IPS-20b (cell line): ENCODE data around the gene CACNA1D.

Experiments
- H3K27ac ChIP-seq: one replicate; pipeline ENCODE4 v1.5.1; 2013; ENCODE audit warnings: low read length
- H3K27me3 ChIP-seq: 2 replicates; pipeline ENCODE4 v1.6.1; 2013; ENCODE audit warnings: mild to moderate bottlenecking, low read length, inconsistent platforms; ENCODE audit not compliant: insufficient read depth
- H3K36me3 ChIP-seq: 2 replicates; pipeline ENCODE4 v1.6.1; 2013; ENCODE audit warnings: low read depth, mild to moderate bottlenecking, inconsistent platforms, low read length, moderate library complexity; ENCODE audit not compliant: insufficient read depth
- H3K4me1 ChIP-seq: 2 replicates; pipeline ENCODE4 v1.6.1; 2013; ENCODE audit warnings: mild to moderate bottlenecking, control low read depth, inconsistent platforms, low read length, moderate library complexity; ENCODE audit not compliant: insufficient read depth
- H3K4me3 ChIP-seq: 2 replicates; pipeline ENCODE4 v1.5.1; 2013; ENCODE audit warnings: mild to moderate bottlenecking, low read length, inconsistent platforms
- H3K9ac ChIP-seq: 2 replicates; pipeline ENCODE4 v1.6.1; 2013; ENCODE audit warnings: low read depth, mild to moderate bottlenecking, inconsistent platforms, low read length, moderate library complexity
- H3K9me3 ChIP-seq: 2 replicates; pipeline ENCODE4 v1.6.1; 2013; ENCODE audit warnings: mild to moderate bottlenecking, low read depth, low read length, inconsistent platforms; ENCODE audit not compliant: insufficient read depth

The CACNA1D gene

GRCh38 chr3:53585627-53586026 is 91.2 kb downstream of the CACNA1D start:
- Histone ChIP-seq H3K9ac (no peak overlapping the region), H3K27ac (no peak overlapping the region), H3K4me1 (no peaks in the 10 kb centered on the region), H3K4me3 (no peak overlapping the region), H3K9me3 (no peaks in the 10 kb centered on the region), H3K27me3 (no peaks in the 10 kb centered on the region), H3K36me3 (no peaks in the 10 kb centered on the region)

- Histone ChIP-seq H3K9ac (no peak overlapping the region), H3K36me3 (no peaks in the 10 kb centered on the region), H3K4me1 (no peaks in the 10 kb centered on the region), H3K9me3 (no peaks in the 10 kb centered on the region), H3K27me3 (no peaks in the 10 kb centered on the region), H3K4me3 (no peak overlapping the region), H3K27ac (no peak overlapping the region)
Measured at GRCh38 chr3:53588122-53588521, 93.7 kb downstream of the CACNA1D start.

DNA sequence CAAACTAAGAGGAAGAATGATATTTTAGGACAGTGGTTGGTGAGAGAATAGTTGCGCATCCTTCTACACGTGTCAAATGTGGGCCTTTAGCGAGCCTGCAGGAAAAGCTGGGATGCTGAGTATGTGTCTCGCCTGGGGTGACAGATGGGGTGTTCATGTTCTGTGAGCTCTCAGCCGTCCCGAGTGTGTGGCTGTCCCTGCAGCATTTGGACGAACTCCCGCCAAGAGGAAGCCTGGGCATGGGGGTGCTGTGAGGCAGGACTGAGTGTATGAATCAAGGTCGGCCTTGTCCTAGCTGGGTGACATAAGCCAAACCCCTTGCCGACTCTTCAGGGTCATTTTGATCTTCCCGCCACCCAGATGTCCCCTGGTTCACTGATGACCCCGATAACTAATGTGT is 94.8 kb downstream of the CACNA1D start:
- Histone ChIP-seq H3K27me3 (no peaks in the 10 kb centered on the region), H3K4me3 (no peak overlapping the region), H3K36me3 (no peaks in the 10 kb centered on the region), H3K9ac (no peak overlapping the region), H3K27ac (no peak overlapping the region), H3K9me3 (no peaks in the 10 kb centered on the region), H3K4me1 (no peaks in the 10 kb centered on the region)

DNA sequence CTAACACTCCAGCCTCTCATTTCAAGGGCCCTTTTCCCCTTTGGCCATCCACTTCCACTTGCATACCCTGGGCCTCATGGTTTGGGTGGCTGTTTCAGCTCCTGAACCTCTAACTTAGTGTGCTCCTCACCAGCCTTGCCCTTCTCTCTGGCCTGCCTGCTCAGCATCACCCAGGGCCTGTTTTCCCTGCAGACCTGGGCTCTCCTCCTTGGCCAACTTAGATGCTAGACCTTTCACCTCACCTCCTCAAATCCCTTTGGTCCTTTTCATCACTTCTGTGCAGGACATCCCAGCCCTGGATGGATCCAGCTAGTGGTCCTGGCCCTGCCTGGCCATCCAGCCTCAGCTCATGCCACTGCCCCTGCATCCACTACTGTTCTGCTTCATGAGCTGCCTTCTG is 95.4 kb downstream of the CACNA1D start:
- H3K4me3 ChIP-seq: no peak overlapping the region
- H3K4me1 ChIP-seq: no peaks in the 10 kb centered on the region
- H3K27me3 ChIP-seq: no peaks in the 10 kb centered on the region
- H3K27ac ChIP-seq: no peak overlapping the region
- no peak overlapping the region for H3K9ac ChIP-seq
- H3K9me3 ChIP-seq: no peaks in the 10 kb centered on the region
- no peaks in the 10 kb centered on the region for H3K36me3 ChIP-seq

GRCh38 chr3:53590606-53591005 is 96.2 kb downstream of the CACNA1D start:
- Histone ChIP-seq H3K27ac (no peak overlapping the region), H3K4me1 (no peaks in the 10 kb centered on the region), H3K9me3 (no peaks in the 10 kb centered on the region), H3K36me3 (no peaks in the 10 kb centered on the region), H3K27me3 (no peaks in the 10 kb centered on the region), H3K4me3 (no peak overlapping the region), H3K9ac (no peak overlapping the region)

GRCh38 chr3:53591646-53592045 is 97.2 kb downstream of the CACNA1D start:
- H3K36me3 ChIP-seq: no peaks in the 10 kb centered on the region
- H3K4me1 ChIP-seq: no peaks in the 10 kb centered on the region
- no peak overlapping the region for H3K4me3 ChIP-seq
- H3K27me3 ChIP-seq: no peaks in the 10 kb centered on the region
- no peak overlapping the region for H3K9ac ChIP-seq
- no peak overlapping the region for H3K27ac ChIP-seq
- H3K9me3 ChIP-seq: no peaks in the 10 kb centered on the region

DNA sequence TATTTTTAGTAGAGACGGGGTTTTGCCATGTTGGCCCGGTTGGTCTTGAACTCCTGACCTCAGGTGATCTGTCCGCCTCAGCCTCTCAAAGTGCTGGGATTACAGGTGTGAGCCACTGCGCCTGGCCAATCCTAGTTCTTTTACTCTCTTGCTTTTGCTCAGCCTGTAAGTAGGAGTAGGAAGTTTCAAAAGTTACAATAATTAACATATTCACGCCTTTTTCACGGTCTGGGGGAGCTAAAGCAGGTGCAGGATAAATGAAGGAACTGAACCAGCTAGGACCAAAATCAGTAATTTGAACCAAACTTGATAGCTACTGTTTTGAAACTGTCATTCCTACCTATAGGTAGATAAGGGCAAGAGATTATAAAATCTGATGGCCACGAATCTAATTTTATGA is 98.5 kb downstream of the CACNA1D start:
- H3K27ac ChIP-seq: no peak overlapping the region
- no peaks in the 10 kb centered on the region for H3K9me3 ChIP-seq
- H3K9ac ChIP-seq: no peak overlapping the region
- no peaks in the 10 kb centered on the region for H3K36me3 ChIP-seq
- no peak overlapping the region for H3K4me3 ChIP-seq
- H3K4me1 ChIP-seq: no peaks in the 10 kb centered on the region
- H3K27me3 ChIP-seq: no peaks in the 10 kb centered on the region

DNA sequence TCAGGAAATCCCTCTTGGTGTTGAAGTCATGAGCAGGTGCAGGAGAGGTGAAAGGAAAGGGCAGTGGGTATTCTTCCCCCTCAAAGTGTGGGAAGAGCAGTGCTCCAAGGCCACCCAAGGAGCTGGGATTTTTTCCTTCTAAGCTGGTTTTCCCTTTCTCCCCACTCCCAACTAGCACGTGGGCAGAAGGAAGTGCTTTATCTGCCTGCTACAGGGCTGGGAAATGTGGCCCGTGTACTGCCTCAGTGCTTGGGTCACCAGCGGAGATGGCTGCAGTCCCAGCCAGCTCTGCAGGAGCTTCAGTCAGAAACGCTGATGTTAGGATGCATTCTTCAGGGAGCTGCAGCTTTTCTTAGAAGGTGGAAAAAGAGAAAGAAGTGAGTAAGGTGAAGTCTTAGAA is 99.2 kb downstream of the CACNA1D start:
- no peaks in the 10 kb centered on the region for H3K9me3 ChIP-seq
- H3K4me3 ChIP-seq: no peak overlapping the region
- no peak overlapping the region for H3K9ac ChIP-seq
- H3K27me3 ChIP-seq: no peaks in the 10 kb centered on the region
- H3K36me3 ChIP-seq: no peaks in the 10 kb centered on the region
- H3K4me1 ChIP-seq: no peaks in the 10 kb centered on the region
- H3K27ac ChIP-seq: no peak overlapping the region

GRCh38 chr3:53594276-53594675 is 99.9 kb downstream of the CACNA1D start:
- Histone ChIP-seq H3K27me3 (no peaks in the 10 kb centered on the region), H3K9ac (no peak overlapping the region), H3K9me3 (no peaks in the 10 kb centered on the region), H3K27ac (no peak overlapping the region), H3K4me3 (no peak overlapping the region), H3K36me3 (no peaks in the 10 kb centered on the region), H3K4me1 (no peaks in the 10 kb centered on the region)

- Histone ChIP-seq H3K9ac (no peak overlapping the region), H3K4me3 (no peak overlapping the region), H3K9me3 (no peaks in the 10 kb centered on the region), H3K4me1 (no peaks in the 10 kb centered on the region), H3K36me3 (no peaks in the 10 kb centered on the region), H3K27ac (no peak overlapping the region), H3K27me3 (no peaks in the 10 kb centered on the region)
Measured at GRCh38 chr3:53595660-53596059, 101.2 kb downstream of the CACNA1D start.

GRCh38 chr3:53597136-53597915 is 102.9 kb downstream of the CACNA1D start:
- H3K27me3 ChIP-seq: no peaks in the 10 kb centered on the region
- H3K9ac ChIP-seq: no peak overlapping the region
- H3K36me3 ChIP-seq: no peaks in the 10 kb centered on the region
- no peaks in the 10 kb centered on the region for H3K9me3 ChIP-seq
- no peak overlapping the region for H3K27ac ChIP-seq
- H3K4me3 ChIP-seq: no peak overlapping the region
- no peaks in the 10 kb centered on the region for H3K4me1 ChIP-seq

DNA sequence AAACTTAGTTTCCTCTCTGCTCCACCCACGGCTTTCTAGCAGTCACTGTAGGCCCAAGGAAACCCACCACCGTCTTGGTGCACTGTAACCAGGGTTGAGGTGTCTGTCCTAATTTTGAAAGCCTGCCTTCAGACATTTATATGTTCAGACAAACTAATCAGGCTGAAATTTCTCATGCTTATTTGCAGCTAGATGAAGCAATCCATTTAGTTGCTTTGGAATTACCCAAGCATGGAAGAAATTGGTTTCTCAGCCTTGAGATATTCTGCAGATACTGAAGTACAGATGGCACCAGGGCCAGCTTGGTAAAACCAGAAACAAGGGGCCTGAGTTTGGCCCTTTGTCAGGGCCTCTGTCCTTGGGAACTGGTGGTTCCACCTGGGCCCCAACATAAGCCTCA is 105.4 kb downstream of the CACNA1D start:
- no peak overlapping the region for H3K27ac ChIP-seq

More for the DNA sequence above, 105.4 kb downstream of the CACNA1D start:
- Histone ChIP-seq H3K27me3 (no peaks in the 10 kb centered on the region), H3K9ac (no peak overlapping the region), H3K4me1 (no peaks in the 10 kb centered on the region), H3K4me3 (no peak overlapping the region), H3K9me3 (no peaks in the 10 kb centered on the region), H3K36me3 (no peaks in the 10 kb centered on the region)
